ENCODE data around the gene UTS2B. TPM values are rescaled to one million over a fixed set of nuclear protein-coding genes. Genes with fewer than 3 reads are reported as not detected.

UTS2B gene
- total and polyA plus RNA-seq, 2 experiments from 2014 or later = 0.21 TPM; not detected in 1

- TF ChIP-seq, protein P1, sequence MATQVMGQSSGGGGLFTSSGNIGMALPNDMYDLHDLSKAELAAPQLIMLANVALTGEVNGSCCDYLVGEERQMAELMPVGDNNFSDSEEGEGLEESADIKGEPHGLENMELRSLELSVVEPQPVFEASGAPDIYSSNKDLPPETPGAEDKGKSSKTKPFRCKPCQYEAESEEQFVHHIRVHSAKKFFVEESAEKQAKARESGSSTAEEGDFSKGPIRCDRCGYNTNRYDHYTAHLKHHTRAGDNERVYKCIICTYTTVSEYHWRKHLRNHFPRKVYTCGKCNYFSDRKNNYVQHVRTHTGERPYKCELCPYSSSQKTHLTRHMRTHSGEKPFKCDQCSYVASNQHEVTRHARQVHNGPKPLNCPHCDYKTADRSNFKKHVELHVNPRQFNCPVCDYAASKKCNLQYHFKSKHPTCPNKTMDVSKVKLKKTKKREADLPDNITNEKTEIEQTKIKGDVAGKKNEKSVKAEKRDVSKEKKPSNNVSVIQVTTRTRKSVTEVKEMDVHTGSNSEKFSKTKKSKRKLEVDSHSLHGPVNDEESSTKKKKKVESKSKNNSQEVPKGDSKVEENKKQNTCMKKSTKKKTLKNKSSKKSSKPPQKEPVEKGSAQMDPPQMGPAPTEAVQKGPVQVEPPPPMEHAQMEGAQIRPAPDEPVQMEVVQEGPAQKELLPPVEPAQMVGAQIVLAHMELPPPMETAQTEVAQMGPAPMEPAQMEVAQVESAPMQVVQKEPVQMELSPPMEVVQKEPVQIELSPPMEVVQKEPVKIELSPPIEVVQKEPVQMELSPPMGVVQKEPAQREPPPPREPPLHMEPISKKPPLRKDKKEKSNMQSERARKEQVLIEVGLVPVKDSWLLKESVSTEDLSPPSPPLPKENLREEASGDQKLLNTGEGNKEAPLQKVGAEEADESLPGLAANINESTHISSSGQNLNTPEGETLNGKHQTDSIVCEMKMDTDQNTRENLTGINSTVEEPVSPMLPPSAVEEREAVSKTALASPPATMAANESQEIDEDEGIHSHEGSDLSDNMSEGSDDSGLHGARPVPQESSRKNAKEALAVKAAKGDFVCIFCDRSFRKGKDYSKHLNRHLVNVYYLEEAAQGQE (IDR thresholded peaks at IDR 0.05; ENCODE audit: unreplicated experiment) = no peak
Measured at GRCh38 chr3:191361456-191361855, 31.1 kb upstream of the UTS2B start (continued).

- no peaks in the 10 kb centered on the region; the same call in 1 of the 2 replicates for H3K36me3 ChIP-seq (ENCODE audit: insufficient read depth)
- peaks cover 22% of the 10 kb centered on the region for H3K36me3 Mint-ChIP-seq (ENCODE audit: low read depth)
- no peak for ATAC-seq
Measured at GRCh38 chr3:191360620-191361019, 30.3 kb upstream of the UTS2B start.

More at GRCh38 chr3:191360620-191361019, 30.3 kb upstream of the UTS2B start:
- Histone ChIP-seq H3F3A (replicated peaks; ENCODE audit: low read depth) (no peaks in the 10 kb centered on the region), H3K4me2 (no peak overlapping the region), H2AFZ (no peak overlapping the region), H3K4me1 (ENCODE audit: insufficient read depth) (peaks cover 44% of the 10 kb centered on the region), H3K27ac (ENCODE audit: low read depth) (no peak overlapping the region), H3K79me2 (replicated peaks; ENCODE audit: insufficient read depth) (no peaks in the 10 kb centered on the region), H3K4me3 (no peak overlapping the region), H3K9me2 (ENCODE audit: insufficient read depth) (no peaks in the 10 kb centered on the region), H3K27me3 (ENCODE audit: insufficient read depth) (no peaks in the 10 kb centered on the region), H4K20me1 (replicated peaks; ENCODE audit: insufficient read depth) (no peaks in the 10 kb centered on the region)
- no peak overlapping the region for H3K4me3 Mint-ChIP-seq
- DNase-seq (ENCODE audit: low spot score) = no peak
- TF ChIP-seq EZH2 (IDR thresholded peaks at IDR 0.05; ENCODE audit: low read depth, unreplicated experiment) (no peak), NANOG (IDR thresholded peaks at IDR 0.05; ENCODE audit: borderline replicate concordance) (no peak), ZNF331 (CRISPR knock-in tag; IDR thresholded peaks at IDR 0.05; ENCODE audit: low read depth) (no peak), ETS1 (IDR thresholded peaks at IDR 0.05) (no peak), POLR2AphosphoS5 (IDR thresholded peaks at IDR 0.05; ENCODE audit: low read depth) (no peak), CREB1 (CRISPR knock-in tag; IDR thresholded peaks at IDR 0.05; ENCODE audit: low read depth) (no peak), ZNF114 (CRISPR knock-in tag; IDR thresholded peaks at IDR 0.05) (no peak)
- TF ChIP-seq, protein P1 (IDR thresholded peaks at IDR 0.05; ENCODE audit: unreplicated experiment) = no peak
- peak overlapping the region; percentile 50; the same call in 1 of the 2 replicates for H3K27ac Mint-ChIP-seq
- no peaks in the 10 kb centered on the region for H3K27me3 Mint-ChIP-seq (ENCODE audit: insufficient read depth, low read depth, poor library complexity)
- peaks cover 66% of the 10 kb centered on the region for H3K4me1 Mint-ChIP-seq
- no peaks in the 10 kb centered on the region for H3K9me3 Mint-ChIP-seq

Data from GM23338 (cell line).